SK-N-SH (cell line): Measurements from ENCODE around the gene MGRN1.

Source experiments
- EP300 ChIP-seq, 2 experiments: IDR thresholded peaks; 2 replicates each; pipeline versions ENCODE4 v1.4.0 to v1.6.1; 2012; ENCODE audit warnings: borderline replicate concordance in 1 of 2, low read depth in 1 of 2, low read length in 1 of 2
- MXI1 ChIP-seq: IDR thresholded peaks from 2 replicates; pipeline ENCODE4 v1.6.1; 2012; ENCODE audit warnings: mild to moderate bottlenecking, low read depth, low read length, improper control_type of control experiment
- NRF1 ChIP-seq: IDR thresholded peaks from 2 replicates; pipeline ENCODE4 v1.6.1; 2012; ENCODE audit warnings: low read depth, mild to moderate bottlenecking, low read length
- RCOR1 ChIP-seq: fragments of 150-350 bp; IDR thresholded peaks from 2 replicates; pipeline ENCODE4 v1.6.1; 2017; ENCODE audit warnings: antibody characterized with exemption, low read length
- RXRA ChIP-seq: IDR thresholded peaks from 2 replicates; pipeline ENCODE4 v1.4.0; 2012; ENCODE audit warnings: low read depth, mild to moderate bottlenecking, borderline replicate concordance
- SIN3A ChIP-seq: IDR thresholded peaks from 2 replicates; pipeline ENCODE4 v1.6.1; 2012; ENCODE audit warnings: low read depth, mild to moderate bottlenecking, low read length, moderate library complexity, borderline replicate concordance
- YY1 ChIP-seq: IDR thresholded peaks from 2 replicates; pipeline ENCODE4 v1.4.0; 2012; ENCODE audit warnings: low read depth, mild to moderate bottlenecking
- TF ChIP-seq, protein P1 (sequence below): IDR thresholded peaks from 2 replicates; pipeline ENCODE4 v1.6.1; 2012; ENCODE audit warnings: mild to moderate bottlenecking, low read depth, low read length, moderate library complexity
- TF ChIP-seq, protein P2 (sequence below): fragments of 200-600 bp; sonication (generic); IDR thresholded peaks from 2 replicates; pipeline ENCODE4 v1.6.1; 2017; ENCODE audit warnings: antibody characterized with exemption, mild to moderate bottlenecking, moderate library complexity
- TF ChIP-seq, protein P3 (sequence below): fragments of 150-350 bp; IDR thresholded peaks from 2 replicates; pipeline ENCODE4 v1.6.1; 2016; ENCODE audit warnings: mild to moderate bottlenecking, low read depth, low read length
- TF ChIP-seq, protein P4 (sequence below): fragments of 150-350 bp; IDR thresholded peaks from 2 replicates; pipeline ENCODE4 v1.6.1; 2017; ENCODE audit warnings: antibody characterized with exemption, low read length, low read depth, borderline replicate concordance
- TF ChIP-seq, protein P5 (sequence below): IDR thresholded peaks from 2 replicates; pipeline ENCODE4 v1.4.0; 2012; ENCODE audit warnings: low read depth

DNA sequence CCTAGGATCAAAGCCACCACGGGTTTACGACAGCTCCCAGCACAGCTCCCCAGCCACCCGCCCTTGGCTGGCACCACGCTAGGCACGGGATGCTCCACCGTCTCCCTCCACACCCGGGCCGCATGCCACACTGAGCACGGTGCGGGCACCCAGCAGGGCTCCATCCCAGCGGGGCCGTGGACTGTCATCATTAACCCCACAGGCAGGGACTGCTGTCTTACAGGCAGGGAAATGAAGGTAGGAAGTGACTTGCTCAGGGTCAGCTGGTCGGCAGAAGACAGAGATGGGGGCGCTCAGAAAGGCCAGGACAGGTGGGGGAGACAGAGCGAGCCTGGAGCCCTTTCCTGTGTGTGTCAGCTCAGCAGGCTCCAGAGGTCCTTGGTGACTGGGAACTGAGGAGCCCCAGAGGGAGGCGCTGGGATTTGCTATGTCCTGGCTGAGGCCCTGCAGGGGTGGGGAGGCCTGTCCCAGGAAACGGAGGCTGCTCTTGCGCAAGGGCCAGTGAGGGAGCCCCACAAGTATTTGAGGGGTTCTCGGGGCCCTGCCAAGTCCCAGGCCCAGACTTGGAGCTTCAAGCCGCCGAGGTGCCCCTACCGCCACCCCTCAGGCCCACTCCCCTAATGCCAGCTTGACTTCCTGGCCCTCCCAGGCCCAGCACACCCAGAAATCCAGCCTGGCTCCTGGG lies 13.1 kb upstream of the MGRN1 start:
- TF ChIP-seq, protein P1, sequence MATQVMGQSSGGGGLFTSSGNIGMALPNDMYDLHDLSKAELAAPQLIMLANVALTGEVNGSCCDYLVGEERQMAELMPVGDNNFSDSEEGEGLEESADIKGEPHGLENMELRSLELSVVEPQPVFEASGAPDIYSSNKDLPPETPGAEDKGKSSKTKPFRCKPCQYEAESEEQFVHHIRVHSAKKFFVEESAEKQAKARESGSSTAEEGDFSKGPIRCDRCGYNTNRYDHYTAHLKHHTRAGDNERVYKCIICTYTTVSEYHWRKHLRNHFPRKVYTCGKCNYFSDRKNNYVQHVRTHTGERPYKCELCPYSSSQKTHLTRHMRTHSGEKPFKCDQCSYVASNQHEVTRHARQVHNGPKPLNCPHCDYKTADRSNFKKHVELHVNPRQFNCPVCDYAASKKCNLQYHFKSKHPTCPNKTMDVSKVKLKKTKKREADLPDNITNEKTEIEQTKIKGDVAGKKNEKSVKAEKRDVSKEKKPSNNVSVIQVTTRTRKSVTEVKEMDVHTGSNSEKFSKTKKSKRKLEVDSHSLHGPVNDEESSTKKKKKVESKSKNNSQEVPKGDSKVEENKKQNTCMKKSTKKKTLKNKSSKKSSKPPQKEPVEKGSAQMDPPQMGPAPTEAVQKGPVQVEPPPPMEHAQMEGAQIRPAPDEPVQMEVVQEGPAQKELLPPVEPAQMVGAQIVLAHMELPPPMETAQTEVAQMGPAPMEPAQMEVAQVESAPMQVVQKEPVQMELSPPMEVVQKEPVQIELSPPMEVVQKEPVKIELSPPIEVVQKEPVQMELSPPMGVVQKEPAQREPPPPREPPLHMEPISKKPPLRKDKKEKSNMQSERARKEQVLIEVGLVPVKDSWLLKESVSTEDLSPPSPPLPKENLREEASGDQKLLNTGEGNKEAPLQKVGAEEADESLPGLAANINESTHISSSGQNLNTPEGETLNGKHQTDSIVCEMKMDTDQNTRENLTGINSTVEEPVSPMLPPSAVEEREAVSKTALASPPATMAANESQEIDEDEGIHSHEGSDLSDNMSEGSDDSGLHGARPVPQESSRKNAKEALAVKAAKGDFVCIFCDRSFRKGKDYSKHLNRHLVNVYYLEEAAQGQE, result no peak
- TF ChIP-seq YY1 (no peak), RXRA (no peak), MXI1 (no peak), RCOR1 (no peak), NRF1 (no peak), EP300 (IDR thresholded peaks at IDR 0.05; ENCODE audit: borderline replicate concordance in 1 of 2, low read depth in 1 of 2, low read length in 1 of 2) (no peak), SIN3A (no peak)
- TF ChIP-seq, protein P2, sequence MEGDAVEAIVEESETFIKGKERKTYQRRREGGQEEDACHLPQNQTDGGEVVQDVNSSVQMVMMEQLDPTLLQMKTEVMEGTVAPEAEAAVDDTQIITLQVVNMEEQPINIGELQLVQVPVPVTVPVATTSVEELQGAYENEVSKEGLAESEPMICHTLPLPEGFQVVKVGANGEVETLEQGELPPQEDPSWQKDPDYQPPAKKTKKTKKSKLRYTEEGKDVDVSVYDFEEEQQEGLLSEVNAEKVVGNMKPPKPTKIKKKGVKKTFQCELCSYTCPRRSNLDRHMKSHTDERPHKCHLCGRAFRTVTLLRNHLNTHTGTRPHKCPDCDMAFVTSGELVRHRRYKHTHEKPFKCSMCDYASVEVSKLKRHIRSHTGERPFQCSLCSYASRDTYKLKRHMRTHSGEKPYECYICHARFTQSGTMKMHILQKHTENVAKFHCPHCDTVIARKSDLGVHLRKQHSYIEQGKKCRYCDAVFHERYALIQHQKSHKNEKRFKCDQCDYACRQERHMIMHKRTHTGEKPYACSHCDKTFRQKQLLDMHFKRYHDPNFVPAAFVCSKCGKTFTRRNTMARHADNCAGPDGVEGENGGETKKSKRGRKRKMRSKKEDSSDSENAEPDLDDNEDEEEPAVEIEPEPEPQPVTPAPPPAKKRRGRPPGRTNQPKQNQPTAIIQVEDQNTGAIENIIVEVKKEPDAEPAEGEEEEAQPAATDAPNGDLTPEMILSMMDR, result no peak
- TF ChIP-seq, protein P3, sequence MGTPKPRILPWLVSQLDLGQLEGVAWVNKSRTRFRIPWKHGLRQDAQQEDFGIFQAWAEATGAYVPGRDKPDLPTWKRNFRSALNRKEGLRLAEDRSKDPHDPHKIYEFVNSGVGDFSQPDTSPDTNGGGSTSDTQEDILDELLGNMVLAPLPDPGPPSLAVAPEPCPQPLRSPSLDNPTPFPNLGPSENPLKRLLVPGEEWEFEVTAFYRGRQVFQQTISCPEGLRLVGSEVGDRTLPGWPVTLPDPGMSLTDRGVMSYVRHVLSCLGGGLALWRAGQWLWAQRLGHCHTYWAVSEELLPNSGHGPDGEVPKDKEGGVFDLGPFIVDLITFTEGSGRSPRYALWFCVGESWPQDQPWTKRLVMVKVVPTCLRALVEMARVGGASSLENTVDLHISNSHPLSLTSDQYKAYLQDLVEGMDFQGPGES, result no peak
- TF ChIP-seq, protein P4, sequence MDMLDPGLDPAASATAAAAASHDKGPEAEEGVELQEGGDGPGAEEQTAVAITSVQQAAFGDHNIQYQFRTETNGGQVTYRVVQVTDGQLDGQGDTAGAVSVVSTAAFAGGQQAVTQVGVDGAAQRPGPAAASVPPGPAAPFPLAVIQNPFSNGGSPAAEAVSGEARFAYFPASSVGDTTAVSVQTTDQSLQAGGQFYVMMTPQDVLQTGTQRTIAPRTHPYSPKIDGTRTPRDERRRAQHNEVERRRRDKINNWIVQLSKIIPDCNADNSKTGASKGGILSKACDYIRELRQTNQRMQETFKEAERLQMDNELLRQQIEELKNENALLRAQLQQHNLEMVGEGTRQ, result no peak
- TF ChIP-seq, protein P5, sequence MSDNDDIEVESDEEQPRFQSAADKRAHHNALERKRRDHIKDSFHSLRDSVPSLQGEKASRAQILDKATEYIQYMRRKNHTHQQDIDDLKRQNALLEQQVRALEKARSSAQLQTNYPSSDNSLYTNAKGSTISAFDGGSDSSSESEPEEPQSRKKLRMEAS, result no peak
